SK-N-MC (cell line): Measurements from ENCODE around the gene TNRC6C.

ENCODE experiments used
- DNase-seq: peaks from one replicate; pipeline ENCODE4 v3.0.0-alpha.2; 2011; ENCODE audit warnings: low read depth, low spot score
- H3K27ac ChIP-seq: fragments of 200-600 bp; sonication (generic); 2 replicates; pipeline ENCODE4 v1.5.1; 2016; ENCODE audit warnings: mixed run types
- H3K36me3 ChIP-seq: fragments of 200-600 bp; sonication (generic); 2 replicates; pipeline ENCODE4 v1.6.1; 2017; ENCODE audit warnings: antibody characterized with exemption, low read length, mixed read lengths; ENCODE audit not compliant: insufficient read depth
- H3K4me3 ChIP-seq: fragments of 200-600 bp; sonication (generic); 2 replicates; pipeline ENCODE4 v1.5.1; 2016
- H3K9ac ChIP-seq: fragments of 200-600 bp; sonication (generic); 2 replicates; pipeline ENCODE4 v1.8.0; 2017; ENCODE audit warnings: mixed run types, mixed read lengths; ENCODE audit not compliant: insufficient read length
- H3K9me3 ChIP-seq: fragments of 200-600 bp; sonication (generic); 2 replicates; pipeline ENCODE4 v1.6.1; 2017; ENCODE audit warnings: low read depth, mild to moderate bottlenecking, antibody characterized with exemption, low read length, moderate library complexity, mixed read lengths
- EZH2 ChIP-seq: fragments of 200-600 bp; sonication (generic); IDR thresholded peaks from one replicate; pipeline ENCODE4 v1.6.1; 2017; ENCODE audit warnings: antibody characterized with exemption
- FOXP2 ChIP-seq: optimal IDR thresholded peaks from 2 replicates; pipeline ENCODE3; 2011; ENCODE audit warnings: mild to moderate bottlenecking, moderate library complexity; ENCODE audit not compliant: insufficient read depth; ENCODE audit errors: extremely low read length, control extremely low read depth
- POLR2AphosphoS5 ChIP-seq: IDR thresholded peaks from 2 replicates; pipeline ENCODE4 v1.6.1; 2012; ENCODE audit warnings: mild to moderate bottlenecking, low read depth, low read length, borderline replicate concordance

Gene TNRC6C

DNA sequence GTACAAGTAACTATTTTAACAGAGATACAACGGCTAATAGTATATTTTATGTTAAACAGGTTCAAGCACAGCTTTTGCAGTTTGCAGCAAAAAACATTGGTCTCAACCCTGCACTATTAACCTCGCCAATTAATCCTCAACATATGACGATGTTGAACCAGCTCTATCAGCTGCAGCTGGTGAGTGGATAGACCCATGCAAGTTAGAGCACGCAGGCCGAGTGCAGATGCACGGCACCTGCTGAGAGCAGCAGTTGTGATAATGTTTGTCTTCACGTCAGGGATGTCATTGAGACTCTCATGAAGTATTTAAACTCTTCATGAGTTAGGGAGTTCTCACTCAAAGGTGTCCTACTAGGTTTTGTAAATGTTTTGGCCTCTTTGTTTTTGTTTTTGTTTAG lies 124.5 kb downstream of the TNRC6C start:
- no peak overlapping the region for H3K9ac ChIP-seq
- no peak for DNase-seq
- no peak overlapping the region for H3K4me3 ChIP-seq
- H3K27ac ChIP-seq: no peak overlapping the region
- peaks cover 18% of the 10 kb centered on the region for H3K36me3 ChIP-seq
- TF ChIP-seq POLR2AphosphoS5 (no peak), FOXP2 (no peak), EZH2 (no peak)
- H3K9me3 ChIP-seq: no peaks in the 10 kb centered on the region

DNA sequence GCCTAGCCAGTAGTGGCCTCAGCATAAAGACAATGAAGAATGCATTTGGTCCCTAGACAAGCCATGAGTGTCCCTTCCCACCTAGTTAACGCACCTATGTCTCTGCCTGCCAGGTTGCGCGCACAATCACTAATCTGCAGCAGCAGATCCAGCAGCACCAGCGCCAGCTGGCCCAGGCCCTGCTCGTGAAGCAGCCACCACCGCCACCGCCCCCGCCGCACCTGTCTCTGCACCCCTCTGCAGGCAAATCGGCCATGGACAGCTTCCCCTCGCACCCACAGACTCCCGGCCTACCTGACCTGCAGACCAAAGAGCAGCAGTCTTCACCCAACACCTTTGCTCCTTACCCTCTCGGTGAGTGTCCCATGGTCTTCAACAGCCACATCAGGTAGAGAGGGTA lies 128.2 kb downstream of the TNRC6C start:
- Histone ChIP-seq H3K9ac (no peak overlapping the region), H3K27ac (no peak overlapping the region), H3K9me3 (no peaks in the 10 kb centered on the region), H3K4me3 (no peak overlapping the region), H3K36me3 (peaks cover 25% of the 10 kb centered on the region)
- DNase-seq: no peak
- TF ChIP-seq POLR2AphosphoS5: no peak
- no peak for TF ChIP-seq EZH2
- TF ChIP-seq FOXP2: no peak

DNA sequence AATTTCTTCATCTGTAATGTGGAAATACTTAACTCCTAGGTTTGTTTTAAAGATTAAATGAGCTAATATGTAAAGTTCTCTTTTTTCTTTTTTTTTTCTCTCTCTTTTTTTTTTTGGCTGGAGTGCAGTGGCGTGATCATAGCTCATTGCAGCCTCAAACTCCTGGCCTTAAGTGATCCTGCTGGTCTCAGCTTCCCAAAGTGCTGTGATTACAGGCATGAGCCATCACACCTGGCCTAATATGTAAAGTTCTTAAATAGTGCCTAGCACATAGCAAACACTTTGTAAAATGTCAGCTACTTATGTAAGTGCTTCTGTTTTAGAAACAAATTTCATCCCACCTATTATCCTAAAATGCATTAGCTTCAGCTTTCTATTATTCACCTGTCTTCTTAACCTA lies 130.0 kb downstream of the TNRC6C start:
- TF ChIP-seq POLR2AphosphoS5 (no peak), FOXP2 (no peak), EZH2 (no peak)
- H3K9ac ChIP-seq: no peak overlapping the region
- no peak for DNase-seq
- H3K9me3 ChIP-seq: no peaks in the 10 kb centered on the region
- no peak overlapping the region for H3K27ac ChIP-seq
- peaks cover 37% of the 10 kb centered on the region for H3K36me3 ChIP-seq
- H3K4me3 ChIP-seq: no peak overlapping the region

DNA sequence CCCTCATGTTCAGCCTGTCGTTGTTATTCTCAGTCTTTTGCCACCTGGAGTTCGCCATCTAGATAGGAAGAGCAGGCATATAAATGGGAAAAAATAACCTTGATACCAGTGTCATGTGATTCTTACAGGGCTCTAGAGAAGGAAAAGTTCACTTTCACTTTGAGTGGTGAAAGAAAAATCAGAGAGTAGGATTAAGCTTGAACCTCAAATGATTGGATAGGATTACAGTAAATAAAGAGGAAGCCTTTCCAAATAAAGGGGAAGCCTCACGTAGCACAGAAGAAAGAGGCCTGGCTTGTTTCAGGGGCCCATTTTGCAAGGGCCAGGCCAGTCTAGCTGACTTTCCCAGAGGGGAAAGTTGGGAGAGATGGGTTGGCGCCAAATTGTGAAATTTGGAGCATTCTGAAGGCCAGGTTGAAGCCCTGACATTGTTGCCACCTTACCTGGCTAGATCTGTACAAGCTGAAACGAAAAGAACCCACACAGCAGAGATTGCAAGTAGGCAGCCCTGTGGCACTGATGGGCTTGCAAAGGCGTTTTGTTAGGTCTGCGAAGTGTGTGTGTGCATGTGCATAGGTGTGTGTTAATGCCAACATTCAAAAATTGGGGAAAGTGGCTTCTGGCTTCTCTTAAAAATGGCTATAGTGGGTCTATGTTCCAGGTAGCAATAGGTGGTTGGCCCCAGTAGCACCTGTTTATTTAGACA lies 131.2 kb downstream of the TNRC6C start:
- Histone ChIP-seq H3K27ac (no peak overlapping the region), H3K4me3 (no peak overlapping the region), H3K9me3 (no peaks in the 10 kb centered on the region), H3K9ac (no peak overlapping the region), H3K36me3 (peaks cover 40% of the 10 kb centered on the region)
- TF ChIP-seq EZH2 (no peak), POLR2AphosphoS5 (no peak), FOXP2 (no peak)
- no peak for DNase-seq

DNA sequence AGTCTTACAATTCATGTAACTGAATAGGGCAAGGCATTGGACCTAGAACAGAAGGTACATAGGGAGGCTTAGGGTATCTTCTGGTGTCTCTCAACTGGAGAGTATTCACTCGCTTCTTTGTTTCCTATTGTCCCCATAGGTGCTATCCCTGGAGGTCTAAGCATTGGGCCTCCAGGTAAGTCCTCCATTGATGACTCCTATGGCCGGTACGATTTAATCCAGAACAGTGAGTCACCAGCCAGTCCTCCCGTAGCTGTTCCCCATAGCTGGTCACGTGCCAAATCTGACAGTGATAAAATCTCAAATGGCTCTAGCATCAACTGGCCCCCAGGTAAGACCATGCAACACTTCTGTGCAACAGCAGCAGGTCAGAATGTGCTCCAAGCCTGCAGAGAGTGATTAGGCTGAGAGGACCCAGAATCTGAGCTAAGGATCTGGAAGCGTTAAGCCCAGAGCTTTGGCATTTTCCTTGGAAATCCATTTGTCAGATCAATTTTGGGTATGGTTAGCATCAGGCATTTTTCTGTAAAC lies 134.4 kb downstream of the TNRC6C start:
- TF ChIP-seq EZH2: no peak
- no peak for TF ChIP-seq POLR2AphosphoS5
- no peak for TF ChIP-seq FOXP2
- H3K36me3 ChIP-seq: peaks cover 38% of the 10 kb centered on the region
- H3K9me3 ChIP-seq: no peaks in the 10 kb centered on the region
- DNase-seq: no peak
- no peak overlapping the region for H3K9ac ChIP-seq
- no peak overlapping the region for H3K27ac ChIP-seq
- H3K4me3 ChIP-seq: no peak overlapping the region

DNA sequence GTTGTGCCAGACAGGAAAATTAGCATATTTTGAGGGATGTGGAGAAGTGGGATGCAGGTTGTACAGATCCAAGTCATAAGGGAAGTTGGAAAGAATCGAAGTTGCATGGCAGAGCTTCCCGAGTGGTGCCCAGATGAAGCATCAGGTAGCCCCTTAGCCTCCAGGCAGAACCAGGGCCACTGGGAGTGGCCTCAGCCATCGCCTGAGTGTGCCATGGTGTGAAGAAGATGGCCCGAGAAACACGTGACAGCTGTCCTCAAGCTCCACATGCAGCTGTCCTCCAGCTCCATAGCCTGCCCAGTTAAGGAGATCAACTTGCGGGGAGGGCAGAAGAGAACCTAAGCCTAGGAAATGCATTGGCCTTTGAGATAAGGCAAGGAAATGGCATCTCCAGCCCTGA lies 136.5 kb downstream of the TNRC6C start:
- no peaks in the 10 kb centered on the region for H3K9me3 ChIP-seq
- H3K4me3 ChIP-seq: no peak overlapping the region
- H3K36me3 ChIP-seq: peaks cover 48% of the 10 kb centered on the region

DNA sequence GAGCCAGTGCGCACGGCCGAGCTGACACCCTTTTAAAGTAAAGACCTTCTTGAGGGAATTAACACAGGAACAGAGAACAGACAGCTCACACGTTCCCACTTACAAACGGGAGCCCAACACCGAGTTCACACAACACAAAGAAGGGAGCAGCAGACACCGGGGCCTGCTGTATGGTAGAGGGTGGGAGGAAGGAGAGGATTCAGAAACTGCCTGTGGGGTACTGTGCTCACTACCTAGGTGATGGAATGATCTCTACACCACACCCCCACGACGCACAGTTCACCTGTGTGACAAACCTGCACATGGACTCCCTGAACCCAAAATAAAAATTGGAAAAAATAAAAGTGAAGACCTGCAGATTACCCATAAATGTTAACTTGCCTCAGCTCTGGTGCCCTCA lies 137.6 kb downstream of the TNRC6C start:
- DNase-seq: no peak
- no peak overlapping the region for H3K4me3 ChIP-seq
- no peak overlapping the region for H3K9ac ChIP-seq
- H3K9me3 ChIP-seq: no peaks in the 10 kb centered on the region
- TF ChIP-seq POLR2AphosphoS5 (no peak), FOXP2 (no peak), EZH2 (no peak)
- peaks cover 53% of the 10 kb centered on the region for H3K36me3 ChIP-seq
- no peak overlapping the region for H3K27ac ChIP-seq

More for the DNA sequence above, 136.5 kb downstream of the TNRC6C start:
- no peak overlapping the region for H3K27ac ChIP-seq
- H3K9ac ChIP-seq: no peak overlapping the region
- TF ChIP-seq EZH2 (no peak), FOXP2 (no peak), POLR2AphosphoS5 (no peak)
- no peak for DNase-seq

DNA sequence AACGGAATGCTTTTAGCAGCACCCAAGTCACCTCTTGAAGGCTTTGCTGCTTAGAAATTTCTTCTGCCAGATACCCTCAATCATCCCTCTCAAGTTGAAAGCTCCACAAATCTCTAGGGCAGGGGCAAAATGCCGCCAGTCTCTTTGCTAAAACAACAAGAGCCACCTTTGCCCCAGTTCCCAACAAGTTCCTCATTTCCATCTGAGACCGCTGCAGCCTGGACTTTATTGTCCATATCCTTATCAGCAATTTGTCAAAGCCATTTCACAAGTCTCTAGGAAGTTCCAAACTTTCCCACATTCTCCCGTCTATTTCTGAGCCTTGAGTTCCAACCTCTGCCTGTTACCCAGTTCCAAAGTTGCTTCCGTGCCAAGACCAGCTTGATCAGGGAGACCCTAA lies 142.6 kb downstream of the TNRC6C start:
- no peak for TF ChIP-seq EZH2
- no peak for TF ChIP-seq FOXP2
- TF ChIP-seq POLR2AphosphoS5: no peak
- no peak overlapping the region for H3K4me3 ChIP-seq
- H3K36me3 ChIP-seq: peaks cover 36% of the 10 kb centered on the region
- H3K9ac ChIP-seq: no peak overlapping the region
- H3K27ac ChIP-seq: no peak overlapping the region
- DNase-seq: no peak
- no peaks in the 10 kb centered on the region; the same call in 1 of the 2 replicates for H3K9me3 ChIP-seq

DNA sequence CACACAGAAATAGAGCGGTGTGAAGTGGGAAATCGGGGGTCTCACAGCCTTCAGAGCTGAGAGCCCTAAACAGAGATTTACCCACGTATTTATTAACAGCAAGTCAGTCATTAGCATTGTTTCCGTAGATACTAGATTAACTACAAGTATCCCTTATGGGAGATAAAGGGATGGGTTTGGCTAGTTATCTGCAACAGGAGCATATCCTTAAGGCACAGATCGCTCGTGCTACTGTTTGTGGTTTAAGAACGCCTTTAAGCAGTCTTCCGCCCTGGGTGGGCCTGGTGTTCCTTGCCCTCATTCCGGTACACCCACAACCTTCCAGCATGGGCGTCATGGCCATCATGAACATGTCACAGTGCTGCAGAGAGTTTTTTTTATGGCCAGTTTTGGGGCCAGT lies 143.0 kb downstream of the TNRC6C start:
- Histone ChIP-seq H3K4me3 (no peak overlapping the region), H3K9ac (no peak overlapping the region), H3K36me3 (peaks cover 36% of the 10 kb centered on the region), H3K9me3 (no peaks in the 10 kb centered on the region; the same call in 1 of the 2 replicates), H3K27ac (no peak overlapping the region)
- TF ChIP-seq FOXP2 (no peak), EZH2 (no peak)
- DNase-seq: no peak
